DMS114 treated with DMSO at 0.1 percent for 48 hours (cell line): Measurements from ENCODE around the gene SDR39U1.
"Not testable (repeated sequence)": the region's sequence is repeated elsewhere in the genome, so short reads cannot be mapped to it uniquely, and the experiment has no call there.

Experiments
- DNase-seq: peaks from one replicate; lab custom pipeline; 2025; ENCODE audit not compliant: unreplicated experiment; lab: John Stamatoyannopoulos, UW

Gene SDR39U1, protein sequence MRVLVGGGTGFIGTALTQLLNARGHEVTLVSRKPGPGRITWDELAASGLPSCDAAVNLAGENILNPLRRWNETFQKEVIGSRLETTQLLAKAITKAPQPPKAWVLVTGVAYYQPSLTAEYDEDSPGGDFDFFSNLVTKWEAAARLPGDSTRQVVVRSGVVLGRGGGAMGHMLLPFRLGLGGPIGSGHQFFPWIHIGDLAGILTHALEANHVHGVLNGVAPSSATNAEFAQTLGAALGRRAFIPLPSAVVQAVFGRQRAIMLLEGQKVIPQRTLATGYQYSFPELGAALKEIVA

GRCh38 chr14:24442240-24443052 lies at the start of gene SDR39U1:
Gene SDR39U1 (minus strand): TSS chr14:24442776. CDS start chr14:24442769, 7 bp downstream.
- peak; percentile 95 for DNase-seq

GRCh38 chr14:24491586-24492408 lies 49.2 kb upstream of the SDR39U1 start:
- DNase-seq = not testable (repeated sequence)

DNA sequence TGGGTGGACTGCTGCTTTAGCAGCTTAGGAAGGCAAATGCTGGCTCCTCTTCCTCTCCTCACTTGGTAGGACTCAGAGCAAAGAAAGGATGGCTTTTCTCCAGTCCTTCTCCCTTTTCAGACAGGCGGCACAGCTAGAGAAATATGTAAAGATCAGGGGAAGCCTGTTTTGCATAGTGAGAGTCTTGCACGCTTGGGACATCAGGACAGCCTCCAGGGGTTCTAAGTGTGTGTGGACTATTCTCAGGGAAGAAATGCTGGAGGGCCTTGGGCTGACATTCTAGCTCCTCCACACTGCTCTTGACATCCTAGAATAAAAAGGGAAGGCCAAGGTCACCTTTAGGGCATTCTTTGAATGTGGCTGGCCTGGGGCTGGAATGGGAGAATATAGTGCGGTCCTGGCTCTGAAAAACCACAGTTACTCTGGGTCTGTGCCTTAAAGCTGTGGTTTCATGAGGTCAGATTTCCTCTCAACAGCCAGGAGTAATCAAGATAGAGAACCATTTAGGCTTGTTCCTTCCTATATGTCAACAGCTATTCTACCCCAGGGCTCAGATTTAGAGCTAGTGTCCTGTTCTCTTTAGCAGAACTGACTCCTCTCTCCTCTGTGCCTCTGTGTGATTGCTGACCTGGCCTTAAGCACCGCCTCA lies 41.2 kb upstream of the SDR39U1 start:
- DNase-seq = no peak

- not testable (repeated sequence) for DNase-seq
These were observed 40.2 kb upstream of the SDR39U1 start for GRCh38 chr14:24482699-24483303.

DNA sequence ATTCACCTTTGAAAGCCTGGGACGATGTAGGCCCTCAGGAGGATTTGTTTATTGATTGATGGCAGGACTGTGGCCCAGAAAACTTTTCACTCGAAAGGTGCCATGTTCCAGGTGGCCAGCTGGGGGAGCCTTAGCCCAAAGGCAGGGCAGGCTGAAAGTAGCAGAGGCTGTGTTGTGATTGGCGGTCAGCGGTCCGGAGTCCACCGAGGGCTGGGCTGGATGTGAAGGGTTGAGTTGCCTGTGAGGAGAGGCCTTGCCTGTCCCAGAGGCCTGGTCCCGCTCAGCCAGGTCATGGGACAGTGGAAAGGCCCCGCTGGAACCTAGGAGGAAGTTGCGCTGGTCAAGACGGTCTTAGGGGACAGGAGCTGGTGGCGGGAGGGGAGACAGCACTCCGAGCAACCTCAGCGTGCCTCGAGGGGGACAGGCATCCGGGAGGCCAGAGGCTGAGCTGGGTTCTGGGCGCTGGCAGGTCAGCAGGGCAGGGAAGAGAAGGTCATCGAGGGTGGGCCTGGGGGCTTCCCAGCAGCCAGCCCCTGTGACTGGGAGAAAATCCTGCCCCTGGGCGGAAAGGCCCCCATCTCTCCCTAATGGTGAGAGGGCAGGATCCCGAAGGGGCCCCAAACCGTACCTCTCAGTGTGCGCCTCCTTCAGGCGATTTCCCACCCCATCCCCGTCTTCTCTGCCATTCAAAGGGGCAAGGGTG lies 39.2 kb upstream of the SDR39U1 start:
- DNase-seq = no peak

DNA sequence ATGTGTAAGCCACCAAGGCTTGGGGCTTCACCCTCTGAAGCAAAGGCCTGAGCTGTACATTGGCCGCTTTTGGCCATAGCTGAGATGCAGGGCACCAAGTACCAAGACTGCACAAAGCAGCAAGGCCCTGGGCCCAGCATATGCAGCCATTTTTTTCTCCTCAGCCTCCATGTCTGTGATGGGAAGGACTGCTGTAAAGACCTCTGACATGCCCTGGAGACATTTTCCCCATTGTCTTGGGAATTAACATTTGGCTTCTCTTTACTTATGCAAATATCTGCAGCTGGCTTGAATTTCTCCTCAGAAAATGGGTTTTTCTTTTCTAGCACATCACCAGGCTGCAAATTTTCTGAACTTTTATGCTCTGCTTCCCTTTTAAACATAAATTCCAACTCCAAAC lies 37.4 kb upstream of the SDR39U1 start:
- DNase-seq = not testable (repeated sequence)

DNA sequence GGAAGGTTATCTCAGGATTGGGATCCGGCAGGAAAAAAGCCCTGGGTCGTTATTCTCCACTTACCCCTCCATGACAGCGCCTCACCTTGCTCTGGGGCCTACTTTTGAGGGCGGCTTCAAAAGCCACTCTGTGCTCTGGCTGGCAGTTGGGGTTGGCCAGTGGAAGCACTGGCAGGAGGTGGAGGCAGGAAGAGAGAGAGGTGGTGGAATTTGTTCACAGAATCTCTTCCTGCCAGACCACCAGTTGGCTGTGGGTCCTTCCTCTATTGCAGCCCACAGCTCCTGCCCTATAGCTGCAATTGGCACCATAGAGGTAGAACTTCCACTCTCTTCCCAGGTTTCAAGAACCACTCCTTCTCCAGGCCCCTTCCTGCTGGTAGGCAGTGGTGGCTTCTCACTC lies 32.7 kb upstream of the SDR39U1 start:
- no peak for DNase-seq

- no peak for DNase-seq
These were observed 30.6 kb upstream of the SDR39U1 start for GRCh38 chr14:24473211-24473610.

- DNase-seq = not testable (repeated sequence)
These were observed 27.9 kb upstream of the SDR39U1 start for GRCh38 chr14:24470450-24470849.

DNA sequence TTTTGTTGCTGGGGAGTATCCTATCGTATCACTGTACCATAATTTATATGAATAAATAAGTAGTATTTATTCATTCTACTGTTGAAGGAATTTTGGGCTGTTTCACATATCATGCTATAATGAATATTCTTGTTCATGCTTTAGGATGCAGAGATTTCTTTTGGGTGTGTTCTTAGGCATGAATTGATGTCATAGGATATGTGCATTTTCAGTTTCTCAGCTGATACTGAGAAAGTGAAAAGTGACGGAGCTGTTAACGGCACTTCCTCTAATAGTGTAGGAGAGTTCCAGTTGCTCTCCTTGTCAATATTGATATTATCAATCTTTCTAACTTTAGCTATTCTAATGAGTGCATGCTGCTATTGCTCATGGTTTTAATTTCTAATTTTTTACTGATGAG lies 23.2 kb upstream of the SDR39U1 start:
- DNase-seq = no peak

DNA sequence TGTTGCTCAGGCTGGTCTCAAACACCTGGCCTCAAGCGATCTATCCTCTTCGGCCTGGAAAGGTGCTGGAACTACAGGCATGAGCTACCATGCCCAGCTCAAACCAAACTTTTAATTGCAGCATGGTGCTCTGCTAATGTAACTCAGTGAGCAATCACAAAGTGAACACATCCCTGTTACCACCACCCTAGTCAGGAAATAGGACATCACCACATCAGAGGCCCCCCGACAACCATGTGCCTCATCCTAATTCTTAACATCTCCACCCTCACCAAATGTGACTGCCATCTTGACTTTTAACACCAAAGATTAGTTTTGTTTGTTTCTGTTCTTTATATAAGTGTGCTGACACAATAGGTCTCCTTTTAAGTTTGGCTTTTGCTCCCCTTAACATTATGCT lies 22.8 kb upstream of the SDR39U1 start:
- no peak for DNase-seq

- no peak for DNase-seq
These were observed 21.6 kb upstream of the SDR39U1 start for GRCh38 chr14:24463884-24464785.

DNA sequence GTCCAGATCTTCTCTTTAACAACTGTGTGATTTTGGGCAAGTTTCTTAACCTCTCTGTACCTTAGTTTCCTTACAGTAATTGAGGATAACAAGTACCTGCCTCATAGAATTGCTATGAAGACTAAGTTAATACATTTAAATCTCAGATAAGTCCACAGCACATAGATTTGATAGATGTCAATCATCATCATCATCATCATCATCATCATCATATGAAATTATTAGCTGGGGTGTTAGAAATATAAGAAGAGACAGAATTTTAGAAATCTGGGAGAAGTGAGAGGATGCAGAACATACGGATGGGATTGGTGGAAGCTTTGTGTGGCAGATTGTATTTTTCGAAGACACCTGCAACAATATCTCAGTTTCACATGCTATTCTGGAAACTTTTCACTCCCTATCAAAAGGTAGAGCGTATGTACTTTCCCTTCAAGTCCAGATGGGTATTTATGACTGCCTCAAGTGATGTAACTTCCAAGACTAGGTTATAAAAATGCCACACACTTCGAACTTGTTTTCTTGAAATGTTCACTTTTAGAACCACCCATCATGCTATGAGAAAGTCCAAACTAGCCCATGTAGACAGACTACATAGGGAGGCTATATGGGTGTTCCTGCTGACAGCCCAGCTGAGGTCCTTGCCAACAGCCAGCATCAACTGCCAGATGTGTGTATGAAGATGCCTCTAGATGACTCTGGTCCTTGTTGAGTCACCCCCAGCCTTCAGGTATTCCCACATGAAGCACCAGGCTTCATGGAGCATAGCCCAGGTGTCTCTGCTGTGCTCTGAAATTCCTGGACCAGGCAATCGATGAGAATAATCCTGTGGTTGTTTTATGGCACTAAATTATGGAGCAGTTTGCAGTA lies 20.7 kb upstream of the SDR39U1 start:
- DNase-seq = no peak

- no peak for DNase-seq
These were observed 18.8 kb upstream of the SDR39U1 start for GRCh38 chr14:24461336-24461735.

GRCh38 chr14:24459331-24459730 lies 16.8 kb upstream of the SDR39U1 start:
- no peak for DNase-seq

DNA sequence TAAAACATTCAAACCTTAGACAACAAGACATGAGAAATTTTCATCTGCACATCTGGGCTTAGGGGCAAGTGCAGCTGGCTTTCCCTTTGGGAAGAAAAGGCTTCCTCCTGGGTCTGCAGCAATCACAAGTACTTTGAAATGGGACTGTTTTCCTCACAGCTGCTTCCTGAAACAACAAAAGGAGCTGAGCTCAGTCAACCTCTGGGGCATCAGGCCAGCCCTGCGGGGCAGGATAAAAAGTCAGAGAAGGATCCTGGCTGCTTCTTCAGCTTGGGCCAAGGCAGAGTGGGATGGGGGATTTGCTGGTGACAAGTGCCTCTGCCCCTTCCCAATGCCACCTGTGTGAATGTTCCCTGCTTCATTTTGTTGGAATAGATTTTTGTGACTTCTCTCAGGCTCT lies 16.2 kb upstream of the SDR39U1 start:
- DNase-seq = no peak

- no peak for DNase-seq
These were observed 14.4 kb upstream of the SDR39U1 start for GRCh38 chr14:24456980-24457379.

- not testable (repeated sequence) for DNase-seq
These were observed 8.3 kb upstream of the SDR39U1 start for GRCh38 chr14:24450828-24451227.
